Measurements from ENCODE around the gene PRRC2B.

The PRRC2B gene

DNA sequence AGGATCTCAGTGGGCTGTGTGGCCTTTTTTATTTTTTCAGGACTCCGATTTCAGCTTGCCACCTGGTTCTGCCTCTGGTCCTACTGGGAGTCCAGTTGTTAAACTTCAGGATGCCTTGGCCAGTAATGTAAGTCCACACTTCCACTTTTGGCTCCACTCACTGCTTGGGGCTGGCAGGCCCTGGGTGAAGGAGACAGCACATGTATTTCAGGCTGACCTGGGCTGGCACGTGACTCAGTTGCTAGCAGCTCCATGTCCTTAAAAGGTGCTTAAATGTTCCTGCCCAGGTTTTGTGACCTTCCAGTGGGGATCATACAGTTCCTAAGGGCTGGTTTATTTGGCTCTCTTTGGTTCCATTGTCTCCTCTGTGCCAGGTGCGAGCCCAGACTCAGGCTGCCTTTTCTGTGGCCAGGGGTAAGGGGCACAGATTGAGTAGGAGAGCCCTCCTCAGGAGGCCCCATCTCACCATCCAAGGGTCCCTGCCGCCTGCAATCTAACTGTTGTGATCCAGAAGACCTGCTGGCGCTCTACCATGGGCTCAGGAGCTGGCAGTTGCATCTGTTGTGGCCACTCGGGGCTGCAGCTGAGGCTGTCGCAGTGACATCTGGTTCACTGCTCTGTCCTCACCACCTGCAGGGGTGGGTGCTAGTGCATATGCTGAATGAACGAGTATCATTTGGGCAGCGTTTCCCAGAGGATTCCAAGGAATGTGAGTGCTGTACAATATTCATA lies 89.6 kb downstream of the PRRC2B start:
- Histone ChIP-seq H3K27me3 (replicated peaks in 2 of 5; ENCODE audit: control insufficient read depth in 4 of 5, insufficient read depth in 5 of 5, low read length in 4 of 5) (no peaks in the 10 kb centered on the region), H3K4me1 (ENCODE audit: control extremely low read depth in 1 of 4, control insufficient read depth in 4 of 4, insufficient read depth in 4 of 4, low read length in 3 of 4) (no peaks in the 10 kb centered on the region), H3K4me3 (ENCODE audit: control insufficient read depth in 1 of 7, extremely low read depth in 1 of 7, insufficient read depth in 4 of 7, low read depth in 2 of 7, low read length in 6 of 7) (no peak overlapping the region), H3K9me3 (ENCODE audit: control extremely low read depth in 1 of 5, control insufficient read depth in 4 of 5, insufficient read depth in 2 of 5, low read depth in 1 of 5, low read length in 4 of 5) (no peaks in the 10 kb centered on the region), H3K36me3 (ENCODE audit: control insufficient read depth in 4 of 4, insufficient read depth in 4 of 4, low read length in 3 of 4) (peaks cover 18 to 98% (median 81%) of the 10 kb centered on the region in 4 experiments), H3K27ac (ENCODE audit: insufficient read depth in 1 of 2, low read depth in 1 of 2, low read length in 2 of 2, poor library complexity in 1 of 2, severe bottlenecking in 2 of 2) (no peak overlapping the region)
- no peak for DNase-seq
- CTCF ChIA-PET: interaction anchor here (1.0 kb wide), 1 partner anchor 14 kb away, joined by 3 read pairs; no protein-coding TSS in a partner anchor
- POLR2A ChIA-PET: no interaction called here
- WGBS (ENCODE audit: insufficient coverage): 98% methylated on average over 9 of the region's 9 CpGs

DNA sequence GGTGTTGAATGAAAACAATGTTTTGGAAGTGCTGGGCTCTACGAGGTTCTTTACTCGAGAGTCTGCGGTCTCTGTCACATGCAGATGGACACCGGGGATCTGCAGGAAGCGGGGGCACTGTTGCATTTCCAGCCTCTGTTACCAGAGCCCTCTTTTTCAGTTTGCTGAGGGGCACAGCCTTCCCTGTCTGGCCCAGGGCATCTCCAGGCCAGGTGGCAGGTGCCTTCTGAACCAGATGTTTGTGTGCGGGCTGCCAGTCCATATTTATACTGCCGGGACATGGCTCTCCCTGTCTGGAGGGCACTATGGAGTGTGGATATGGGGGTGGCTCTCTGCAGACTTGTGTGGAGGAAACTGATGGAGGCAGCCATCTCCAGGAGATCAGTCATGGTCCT lies 90.2 kb downstream of the PRRC2B start:
- H3K9me3 ChIP-seq (ENCODE audit: control extremely low read depth in 1 of 5, control insufficient read depth in 4 of 5, insufficient read depth in 2 of 5, low read depth in 1 of 5, low read length in 4 of 5): no peaks in the 10 kb centered on the region
- H3K4me3 ChIP-seq (ENCODE audit: control insufficient read depth in 1 of 7, extremely low read depth in 1 of 7, insufficient read depth in 4 of 7, low read depth in 2 of 7, low read length in 6 of 7): no peak overlapping the region
- no peak overlapping the region for H3K27ac ChIP-seq (ENCODE audit: insufficient read depth in 1 of 2, low read depth in 1 of 2, low read length in 2 of 2, poor library complexity in 1 of 2, severe bottlenecking in 2 of 2)
- no peak for DNase-seq
- H3K4me1 ChIP-seq (ENCODE audit: control extremely low read depth in 1 of 4, control insufficient read depth in 4 of 4, insufficient read depth in 4 of 4, low read length in 3 of 4): no peaks in the 10 kb centered on the region
- H3K36me3 ChIP-seq (ENCODE audit: control insufficient read depth in 4 of 4, insufficient read depth in 4 of 4, low read length in 3 of 4): peaks cover 18 to 98% (median 79%) of the 10 kb centered on the region in 4 experiments
- 97% methylated on average over 5 of the region's 7 CpGs for WGBS (ENCODE audit: insufficient coverage)
- no peaks in the 10 kb centered on the region for H3K27me3 ChIP-seq (replicated peaks in 2 of 5; ENCODE audit: control insufficient read depth in 4 of 5, insufficient read depth in 5 of 5, low read length in 4 of 5)
- ChIA-PET CTCF (interaction anchor here (1.0 kb wide), 1 partner anchor 13 kb away, joined by 3 read pairs; no protein-coding TSS in a partner anchor), POLR2A (no interaction called here)

DNA sequence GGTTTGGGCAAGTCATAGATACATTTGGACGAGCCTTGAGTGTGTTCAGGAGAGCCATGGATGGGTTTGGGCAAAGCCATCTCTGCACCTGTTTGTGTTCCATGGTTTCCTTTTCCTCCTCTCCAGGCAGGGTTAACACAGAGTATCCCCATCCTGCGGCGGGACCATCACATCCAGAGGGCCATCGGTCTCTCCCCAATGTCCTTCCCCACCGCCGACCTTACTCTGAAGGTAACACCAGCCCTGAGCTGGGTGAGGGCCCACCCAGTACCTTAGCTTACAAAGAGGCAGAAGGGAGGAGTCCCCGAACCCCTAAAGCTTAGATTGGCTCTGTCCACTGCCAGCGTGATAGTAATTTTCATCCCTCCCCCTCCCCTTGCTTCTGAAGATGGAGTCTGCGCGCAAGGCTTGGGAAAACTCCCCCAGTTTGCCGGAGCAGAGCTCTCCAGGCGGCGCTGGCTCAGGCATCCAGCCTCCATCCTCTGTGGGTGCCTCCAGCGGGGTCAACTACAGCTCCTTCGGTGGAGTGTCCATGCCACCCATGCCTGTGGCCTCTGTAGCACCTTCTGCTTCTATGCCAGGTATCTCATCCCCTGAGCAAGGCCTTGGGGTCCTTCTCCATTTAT lies 90.8 kb downstream of the PRRC2B start:
- no peak for DNase-seq
- ChIA-PET POLR2A (no interaction called here), CTCF (interaction anchor here (1.3 kb wide), 1 partner anchor 116 kb away, joined by 3 read pairs; no protein-coding TSS in a partner anchor)
- peaks cover 14 to 98% (median 76%) of the 10 kb centered on the region in 4 experiments for H3K36me3 ChIP-seq (ENCODE audit: control insufficient read depth in 4 of 4, insufficient read depth in 4 of 4, low read length in 3 of 4)
- no peaks in the 10 kb centered on the region for H3K9me3 ChIP-seq (ENCODE audit: control extremely low read depth in 1 of 5, control insufficient read depth in 4 of 5, insufficient read depth in 2 of 5, low read depth in 1 of 5, low read length in 4 of 5)
- no peaks in the 10 kb centered on the region for H3K4me1 ChIP-seq (ENCODE audit: control extremely low read depth in 1 of 4, control insufficient read depth in 4 of 4, insufficient read depth in 4 of 4, low read length in 3 of 4)
- no peaks in the 10 kb centered on the region for H3K27me3 ChIP-seq (replicated peaks in 2 of 5; ENCODE audit: control insufficient read depth in 4 of 5, insufficient read depth in 5 of 5, low read length in 4 of 5)
- no peak overlapping the region for H3K4me3 ChIP-seq (ENCODE audit: control insufficient read depth in 1 of 7, extremely low read depth in 1 of 7, insufficient read depth in 4 of 7, low read depth in 2 of 7, low read length in 6 of 7)
- WGBS (ENCODE audit: insufficient coverage): 97% methylated on average over 13 of the region's 15 CpGs
- H3K27ac ChIP-seq (ENCODE audit: insufficient read depth in 1 of 2, low read depth in 1 of 2, low read length in 2 of 2, poor library complexity in 1 of 2, severe bottlenecking in 2 of 2): no peak overlapping the region

DNA sequence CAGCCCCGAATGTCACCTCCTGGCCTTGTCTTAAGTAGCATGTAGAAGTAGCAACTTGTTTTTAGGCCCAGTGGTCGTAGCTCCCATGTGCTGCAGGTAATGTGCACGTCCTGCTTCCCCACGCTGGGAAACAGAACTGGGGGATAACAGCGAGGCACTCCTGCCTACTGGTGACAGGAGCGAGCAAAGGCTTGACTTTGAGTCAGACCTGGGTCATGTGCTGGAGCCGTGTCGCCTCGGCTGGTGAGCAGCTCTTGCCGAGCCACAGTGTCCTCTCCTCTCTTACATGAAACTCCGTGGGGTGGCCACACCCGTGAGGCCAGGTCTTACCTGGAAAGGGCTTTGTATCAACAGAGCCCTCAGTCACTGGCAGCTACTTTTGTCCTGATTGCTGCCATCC lies 91.3 kb downstream of the PRRC2B start:
- H3K36me3 ChIP-seq (ENCODE audit: control insufficient read depth in 4 of 4, insufficient read depth in 4 of 4, low read length in 3 of 4): peaks cover 13 to 98% (median 75%) of the 10 kb centered on the region in 4 experiments
- H3K27me3 ChIP-seq (replicated peaks in 2 of 5; ENCODE audit: control insufficient read depth in 4 of 5, insufficient read depth in 5 of 5, low read length in 4 of 5): no peaks in the 10 kb centered on the region
- ChIA-PET POLR2A (no interaction called here), CTCF (interaction anchor here (1.3 kb wide), 1 partner anchor 117 kb away, joined by 3 read pairs; no protein-coding TSS in a partner anchor)
- no peaks in the 10 kb centered on the region for H3K4me1 ChIP-seq (ENCODE audit: control extremely low read depth in 1 of 4, control insufficient read depth in 4 of 4, insufficient read depth in 4 of 4, low read length in 3 of 4)
- no peak overlapping the region for H3K4me3 ChIP-seq (ENCODE audit: control insufficient read depth in 1 of 7, extremely low read depth in 1 of 7, insufficient read depth in 4 of 7, low read depth in 2 of 7, low read length in 6 of 7)
- WGBS (ENCODE audit: insufficient coverage): 94% methylated on average over 12 of the region's 12 CpGs
- no peak overlapping the region for H3K27ac ChIP-seq (ENCODE audit: insufficient read depth in 1 of 2, low read depth in 1 of 2, low read length in 2 of 2, poor library complexity in 1 of 2, severe bottlenecking in 2 of 2)
- H3K9me3 ChIP-seq (ENCODE audit: control extremely low read depth in 1 of 5, control insufficient read depth in 4 of 5, insufficient read depth in 2 of 5, low read depth in 1 of 5, low read length in 4 of 5): no peaks in the 10 kb centered on the region
- DNase-seq: no peak

DNA sequence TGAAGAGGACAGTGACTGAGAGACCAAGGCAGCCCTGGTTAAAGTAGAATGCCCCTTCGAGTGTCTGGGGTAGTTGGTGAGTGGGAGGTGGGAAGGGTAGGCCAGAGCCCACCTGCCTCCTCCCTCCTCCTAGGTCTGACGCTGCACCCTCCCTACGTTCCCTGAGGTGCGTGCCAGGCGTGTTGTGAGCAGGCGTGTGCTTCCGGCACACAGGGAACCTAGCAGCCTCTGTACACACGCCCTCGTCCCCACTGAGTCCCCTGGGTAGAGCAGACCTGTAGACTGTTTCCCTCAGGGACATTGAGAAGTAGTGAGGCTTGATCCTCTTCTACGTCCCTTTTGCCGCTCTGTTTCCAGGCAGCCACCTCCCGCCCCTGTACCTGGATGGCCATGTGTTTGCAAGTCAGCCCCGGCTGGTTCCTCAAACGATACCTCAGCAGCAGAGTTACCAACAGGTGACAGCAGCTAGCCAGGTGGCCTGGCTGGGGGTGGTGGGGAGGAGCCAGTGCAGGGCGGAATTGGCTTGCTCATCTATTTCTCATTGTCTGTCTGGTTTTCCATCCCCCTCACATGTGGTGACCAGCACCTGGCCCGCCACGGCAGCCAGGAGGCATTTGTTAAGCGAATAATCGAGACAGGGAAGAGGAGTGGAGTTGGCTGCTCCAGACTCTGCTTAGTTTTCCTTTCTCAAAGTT lies 92.0 kb downstream of the PRRC2B start:
- POLR2A ChIA-PET: no interaction called here
- Histone ChIP-seq H3K27me3 (replicated peaks in 2 of 5; ENCODE audit: control insufficient read depth in 4 of 5, insufficient read depth in 5 of 5, low read length in 4 of 5) (no peaks in the 10 kb centered on the region), H3K4me1 (ENCODE audit: control extremely low read depth in 1 of 4, control insufficient read depth in 4 of 4, insufficient read depth in 4 of 4, low read length in 3 of 4) (no peaks in the 10 kb centered on the region), H3K9me3 (ENCODE audit: control extremely low read depth in 1 of 5, control insufficient read depth in 4 of 5, insufficient read depth in 2 of 5, low read depth in 1 of 5, low read length in 4 of 5) (no peaks in the 10 kb centered on the region), H3K4me3 (ENCODE audit: control insufficient read depth in 1 of 7, extremely low read depth in 1 of 7, insufficient read depth in 4 of 7, low read depth in 2 of 7, low read length in 6 of 7) (no peak overlapping the region), H3K27ac (ENCODE audit: insufficient read depth in 1 of 2, low read depth in 1 of 2, low read length in 2 of 2, poor library complexity in 1 of 2, severe bottlenecking in 2 of 2) (no peak overlapping the region), H3K36me3 (ENCODE audit: control insufficient read depth in 4 of 4, insufficient read depth in 4 of 4, low read length in 3 of 4) (peaks cover 15 to 98% (median 75%) of the 10 kb centered on the region in 4 experiments)
- CTCF ChIA-PET: interaction anchor here (1.3 kb wide), 1 partner anchor 117 kb away, joined by 3 read pairs; no protein-coding TSS in a partner anchor
- no peak for DNase-seq
- WGBS (ENCODE audit: insufficient coverage): 90% methylated on average over 13 of the region's 19 CpGs

DNA sequence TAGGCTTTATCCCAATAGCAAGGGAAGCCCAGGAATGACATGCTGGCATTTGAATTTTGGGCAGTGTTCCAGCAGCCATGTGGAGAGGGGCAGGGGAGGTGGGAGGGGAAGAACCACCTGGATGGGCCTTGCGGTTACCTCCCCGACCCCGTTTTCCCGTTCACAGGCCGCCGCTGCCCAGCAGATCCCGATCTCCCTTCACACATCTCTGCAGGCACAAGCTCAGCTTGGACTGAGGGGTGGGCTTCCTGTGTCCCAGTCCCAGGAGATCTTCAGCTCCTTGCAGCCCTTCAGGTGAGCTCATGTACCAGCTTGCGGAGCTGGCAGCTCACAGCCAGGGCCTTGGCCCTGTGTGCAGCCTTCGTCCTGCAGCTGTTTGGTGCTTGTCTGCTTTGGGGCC lies 93.1 kb downstream of the PRRC2B start:
- Histone ChIP-seq H3K36me3 (ENCODE audit: control insufficient read depth in 4 of 4, insufficient read depth in 4 of 4, low read length in 3 of 4) (peaks cover 18 to 100% (median 79%) of the 10 kb centered on the region in 4 experiments), H3K4me3 (ENCODE audit: control insufficient read depth in 1 of 7, extremely low read depth in 1 of 7, insufficient read depth in 4 of 7, low read depth in 2 of 7, low read length in 6 of 7) (no peak overlapping the region), H3K4me1 (ENCODE audit: control extremely low read depth in 1 of 4, control insufficient read depth in 4 of 4, insufficient read depth in 4 of 4, low read length in 3 of 4) (no peaks in the 10 kb centered on the region), H3K27me3 (replicated peaks in 2 of 5; ENCODE audit: control insufficient read depth in 4 of 5, insufficient read depth in 5 of 5, low read length in 4 of 5) (no peaks in the 10 kb centered on the region), H3K9me3 (ENCODE audit: control extremely low read depth in 1 of 5, control insufficient read depth in 4 of 5, insufficient read depth in 2 of 5, low read depth in 1 of 5, low read length in 4 of 5) (no peaks in the 10 kb centered on the region), H3K27ac (ENCODE audit: insufficient read depth in 1 of 2, low read depth in 1 of 2, low read length in 2 of 2, poor library complexity in 1 of 2, severe bottlenecking in 2 of 2) (no peak overlapping the region)
- 98% methylated on average over 8 of the region's 9 CpGs for WGBS (ENCODE audit: insufficient coverage)
- ChIA-PET CTCF (no interaction called here), POLR2A (no interaction called here)
- no peak for DNase-seq

Data from common myeloid progenitor, CD34-positive (primary cell).